HepG2 (cell line): ENCODE results near the gene AXIN2. TPM values are rescaled to one million over a fixed set of nuclear protein-coding genes. Genes with fewer than 3 reads are reported as not detected.

ENCODE experiments used
- ATAC-seq: fragments of 200-7000 bp; cut with Tn5 transposase; 3 replicates; pipeline ENCODE4 v1.9.1; 2020; ENCODE audit warnings: mild to moderate bottlenecking, moderate library complexity
- BruUV-seq: library from RNA; stranded (reverse); fragments of 400-500 nt; replicated peaks from 2 replicates; lab custom pipeline; 2021; lab: Mats Ljungman, UMichigan
- CTCF ChIA-PET: fragments of 300-600 bp; formaldehyde crosslinking; extraction: SDS; loops from one replicate; lab custom pipeline; 2021; ENCODE audit warnings: low total read pairs, inconsistent platforms, low intra/inter-chr PET ratio; lab: Yijun Ruan, JAX
- POLR2A ChIA-PET: fragments of 350-600 bp; sonication (Branson Sonifier 250); formaldehyde crosslinking; loops from one replicate; lab custom pipeline; 2020; ENCODE audit warnings: antibody characterized with exemption, inconsistent platforms; lab: Yijun Ruan, JAX
- DNase-seq: peaks from one replicate; pipeline ENCODE4 v3.0.0-alpha.2; 2015; ENCODE audit warnings: low spot score
- FAIRE-seq: peaks from 3 replicates; lab custom pipeline; 2011; peaks lifted over from hg19 to GRCh38; lab: Jason Lieb, UNC
- H2AFZ ChIP-seq: one replicate; pipeline ENCODE4 v1.6.1; 2011; ENCODE audit warnings: low read length, inconsistent platforms
- H3K27ac ChIP-seq: fragments of 300-600 bp; 3 replicates; pipeline ENCODE4 v1.8.0; 2011; ENCODE audit warnings: mixed run types, mild to moderate bottlenecking, mixed read lengths, low read length, inconsistent platforms; ENCODE audit not compliant: insufficient read depth; ENCODE audit errors: extremely low read length
- H3K27me3 ChIP-seq, 2 experiments: fragments of 200-600 bp in 1 of 2; 2 replicates in 1 of 2; 3 replicates in 1 of 2; pipeline versions ENCODE4 v1.6.0 to v1.8.0; 2011; ENCODE audit warnings: low read length in 2 of 2, mild to moderate bottlenecking in 2 of 2, moderate library complexity in 2 of 2, inconsistent platforms in 1 of 2; ENCODE audit not compliant: insufficient read depth in 2 of 2, control insufficient read depth in 1 of 2
- H3K36me3 ChIP-seq, 2 experiments: fragments of 200-600 bp in 1 of 2; replicated peaks in 1 of 2; 2 replicates in 1 of 2; 3 replicates in 1 of 2; pipeline versions ENCODE4 v1.5.1 to v1.8.0; 2011; ENCODE audit warnings: low read length in 2 of 2, inconsistent platforms in 1 of 2; ENCODE audit not compliant: insufficient read depth in 2 of 2, control insufficient read depth in 1 of 2
- H3K4me1 ChIP-seq: 2 replicates; pipeline ENCODE4 v1.5.1; 2012; ENCODE audit warnings: low read length, inconsistent platforms; ENCODE audit not compliant: insufficient read depth
- H3K4me2 ChIP-seq: 2 replicates; pipeline ENCODE4 v1.6.0; 2011; ENCODE audit warnings: low read depth, low read length, inconsistent platforms
- H3K4me3 ChIP-seq, 3 experiments: fragments of 200-600 bp in 1 of 3; sonication (generic), shearing (Covaris generic) in 1 of 3; replicated peaks in 1 of 3; 2 replicates each; pipeline ENCODE4 v1.5.1; 2011 to 2016; ENCODE audit warnings: low read length in 3 of 3, inconsistent platforms in 2 of 3, low read depth in 2 of 3, mild to moderate bottlenecking in 2 of 3, control low read depth in 1 of 3, mixed read lengths in 1 of 3; ENCODE audit not compliant: insufficient read depth in 1 of 3
- H3K79me2 ChIP-seq: one replicate; pipeline ENCODE4 v1.6.1; 2011; ENCODE audit warnings: low read length, inconsistent platforms; ENCODE audit not compliant: insufficient read depth
- H3K9ac ChIP-seq: 2 replicates; pipeline ENCODE4 v1.6.0; 2011; ENCODE audit warnings: mild to moderate bottlenecking, low read depth, low read length, inconsistent platforms; ENCODE audit not compliant: insufficient read depth
- H3K9me3 ChIP-seq: 2 replicates; pipeline ENCODE4 v1.5.1; 2012; ENCODE audit warnings: mild to moderate bottlenecking, low read length
- H4K20me1 ChIP-seq: 2 replicates; pipeline ENCODE4 v1.6.0; 2011; ENCODE audit warnings: inconsistent platforms, mild to moderate bottlenecking, low read length, moderate library complexity; ENCODE audit not compliant: insufficient read depth
- SAP130 ChIP-seq: IDR thresholded peaks from 2 replicates; pipeline ENCODE4 v1.6.1; 2016; ENCODE audit warnings: low read depth
- ZNF263 ChIP-seq: sonication (generic); formaldehyde crosslinking; IDR thresholded peaks from 2 replicates; pipeline ENCODE4 v1.4.0; 2020; ENCODE audit warnings: missing genetic modification reagents
- ZSCAN31 ChIP-seq: sonication (generic); formaldehyde crosslinking; IDR thresholded peaks from 2 replicates; pipeline ENCODE4 v1.5.0; 2020; ENCODE audit warnings: low read depth, mild to moderate bottlenecking, missing genetic modification reagents
- WGBS: methylation state at CpG from one replicate; pipeline ENCODE4 v1.1.6; 2017; ENCODE audit warnings: low lambda C conversion rate; 5-methylcytosine and 5-hydroxymethylcytosine counted together
- in situ Hi-C: cut with HindIII; loops from 2 replicates; pipeline ENCODE4 v1.10.0; 2017; ENCODE audit warnings: low pct_unique_long_range_greater_than_20kb; ENCODE audit not compliant: extremely low pct_ligation_motif_present
- intact Hi-C: fragments of 100-400 bp; cut with micrococcal nuclease; formaldehyde crosslinking; loops from one replicate; pipeline ENCODE4 v1.10.0; 2022; ENCODE audit not compliant: unreplicated experiment
- polyA plus RNA-seq, 8 experiments: library from polyadenylated mRNA; depleted of rRNA in 3 of 8; stranded (reverse) in 7 of 8; unstranded in 1 of 8; fragments of >200 nt; fragmentation: Illumina TruSeq in 4 of 8; extraction: Trizol in 4 of 8; gene quantifications; 2 replicates each; pipeline versions ENCODE4 v1.2.1 to v1.2.3, GENCODE V29; 2011 to 2016; ENCODE audit warnings: low read depth in 4 of 8, missing spikeins in 1 of 8, mixed read lengths in 1 of 8; ENCODE audit not compliant: insufficient read depth in 1 of 8
- total RNA-seq, 5 experiments: library from RNA; depleted of rRNA; stranded (reverse); fragments of >200 nt; fragmentation: Illumina TruSeq; extraction: Trizol; gene quantifications; 2 replicates each; pipeline ENCODE4 v1.2.3, GENCODE V29; 2016; ENCODE audit warnings: low read depth in 1 of 5
- TF ChIP-seq, protein P1 (sequence below): sonication (generic); formaldehyde crosslinking; IDR thresholded peaks from 2 replicates; pipeline ENCODE4 v1.4.0; 2020; ENCODE audit warnings: low read depth, mild to moderate bottlenecking, missing genetic modification reagents

Gene AXIN2
- total and polyA plus RNA-seq, 2 of the 13 experiments (the other 11 are each of a cell fraction or from before 2014, with no cell fraction given) = 58.6 to 63.4 TPM

DNA sequence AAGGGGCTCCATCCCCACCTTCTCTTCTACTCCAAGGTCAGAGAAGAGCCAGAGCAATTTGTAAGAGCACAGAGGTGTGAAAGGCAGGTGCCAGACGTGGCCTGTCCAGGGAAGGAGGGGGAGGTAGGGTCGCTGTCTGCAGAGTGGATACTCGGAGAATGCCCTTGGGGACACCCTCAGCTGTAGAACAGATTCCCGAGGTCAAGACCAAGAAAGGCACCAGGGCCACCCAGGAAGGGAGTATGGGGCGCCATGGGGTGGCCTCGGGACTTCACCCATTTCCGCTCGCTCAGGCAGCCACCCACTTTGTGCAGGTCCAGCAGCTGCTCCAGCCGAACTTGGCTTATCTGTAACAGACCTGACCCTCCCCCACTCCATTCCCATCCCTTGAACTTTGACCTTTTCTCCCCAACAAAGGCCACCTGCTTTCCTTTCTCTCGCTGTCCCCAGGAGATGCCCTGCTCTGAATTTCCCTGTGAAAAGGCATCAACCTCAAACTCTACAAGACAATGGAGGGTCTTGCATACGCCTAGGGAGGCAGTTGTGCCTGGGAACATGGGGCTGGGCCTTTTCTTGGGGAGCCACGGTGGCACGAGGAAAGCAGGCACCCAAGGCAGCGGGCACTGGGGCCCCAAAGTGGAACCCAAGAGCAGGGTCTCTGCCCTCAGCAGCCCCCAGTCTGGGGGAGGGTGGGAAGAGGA, 11.3 kb upstream of the AXIN2 start (continued):
- TF ChIP-seq, protein P1, sequence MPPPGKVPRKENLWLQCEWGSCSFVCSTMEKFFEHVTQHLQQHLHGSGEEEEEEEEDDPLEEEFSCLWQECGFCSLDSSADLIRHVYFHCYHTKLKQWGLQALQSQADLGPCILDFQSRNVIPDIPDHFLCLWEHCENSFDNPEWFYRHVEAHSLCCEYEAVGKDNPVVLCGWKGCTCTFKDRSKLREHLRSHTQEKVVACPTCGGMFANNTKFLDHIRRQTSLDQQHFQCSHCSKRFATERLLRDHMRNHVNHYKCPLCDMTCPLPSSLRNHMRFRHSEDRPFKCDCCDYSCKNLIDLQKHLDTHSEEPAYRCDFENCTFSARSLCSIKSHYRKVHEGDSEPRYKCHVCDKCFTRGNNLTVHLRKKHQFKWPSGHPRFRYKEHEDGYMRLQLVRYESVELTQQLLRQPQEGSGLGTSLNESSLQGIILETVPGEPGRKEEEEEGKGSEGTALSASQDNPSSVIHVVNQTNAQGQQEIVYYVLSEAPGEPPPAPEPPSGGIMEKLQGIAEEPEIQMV (CRISPR knock-in tag) = 0 out of 2 replicates have a peak, but pooled peaks have one; percentile 23
- peak; percentile 50; the same call in 1 of the 2 replicates for TF ChIP-seq SAP130 (CRISPR knock-in tag)

DNA sequence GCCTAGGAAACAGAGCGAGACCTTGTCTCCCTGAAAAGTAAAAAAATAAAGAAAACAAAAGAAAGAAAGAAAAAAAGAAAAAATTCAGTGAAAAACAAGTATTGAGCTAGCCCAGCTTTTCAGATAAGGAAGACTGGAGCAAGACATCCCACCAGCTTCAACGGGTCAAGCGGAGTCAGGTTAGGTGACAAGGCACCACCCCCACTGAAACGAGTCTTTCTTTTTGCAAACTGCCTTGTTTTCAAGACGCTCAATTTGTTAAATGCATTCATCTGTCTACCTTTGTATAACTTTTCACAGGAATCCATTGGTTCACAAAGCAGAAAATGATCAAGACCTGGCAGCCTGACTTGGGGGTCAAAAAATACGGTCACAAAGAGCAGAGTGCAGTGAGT, 10.7 kb upstream of the AXIN2 start:
- Histone ChIP-seq H3K4me2 (peak overlapping the region; percentile 66), H3K9me3 (no peaks in the 10 kb centered on the region), H3K79me2 (no peaks in the 10 kb centered on the region), H4K20me1 (no peaks in the 10 kb centered on the region), H3K36me3 (no peaks in the 10 kb centered on the region), H3K9ac (no peak overlapping the region), H2AFZ (no peak overlapping the region), H3K27me3 (no peaks in the 10 kb centered on the region), H3K4me1 (peaks cover 21% of the 10 kb centered on the region), H3K4me3 (0 out of 6 replicates have a peak overlapping the region, but pooled peaks of 1 of the 3 experiments have one; percentile 54), H3K27ac (no peak overlapping the region)
- DNase-seq (no peak), ATAC-seq (no peak), FAIRE-seq (no peak)
- intact Hi-C loops (no loop called here), in situ Hi-C loops (no loop called here)
- WGBS = 77% methylated on average over 6 of the region's 6 CpGs
- ChIA-PET POLR2A (interaction anchor here (1.0 to 1.6 kb wide), 2 partner anchors 12 to 13 kb away, joined by 3 to 5 read pairs; no protein-coding TSS in a partner anchor), CTCF (no interaction called here)
- TF ChIP-seq ZSCAN31 (CRISPR knock-in tag) = 0 out of 2 replicates have a peak, but pooled peaks have one; percentile 2
- no peak for TF ChIP-seq ZNF263 (CRISPR knock-in tag)
- no TSS peak for BruUV-seq
